ENCODE results near the gene ERC2. TPM values are rescaled to one million over a fixed set of nuclear protein-coding genes. Genes with fewer than 3 reads are reported as not detected.

The ERC2 gene
- total RNA-seq, 2 donors from 2014 or later = 16.1 to 22.8 TPM

DNA sequence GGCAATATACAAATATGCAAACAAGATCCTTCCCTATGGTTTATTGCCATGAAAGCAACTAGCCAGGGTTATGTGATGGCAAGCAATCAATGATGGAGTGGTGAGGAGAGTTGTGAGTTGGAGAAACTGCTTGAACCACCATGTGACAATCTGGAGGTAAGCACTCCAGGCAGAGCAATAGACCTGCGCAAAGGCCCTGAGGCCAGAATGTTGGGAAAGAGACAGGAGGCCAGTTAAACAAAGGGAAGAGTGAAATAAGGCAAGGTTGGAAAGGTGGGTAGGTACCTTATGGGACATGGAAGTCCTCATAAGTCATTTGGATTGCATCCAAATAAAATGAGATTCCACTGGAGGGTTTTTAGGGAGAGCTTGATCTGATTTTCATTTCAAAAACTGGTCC is 901.1 kb downstream of the ERC2 start:
- H3K4me1 Mint-ChIP-seq = peaks cover 30% of the 10 kb centered on the region
- Histone ChIP-seq H3K27me3 (ENCODE audit: control insufficient read depth, insufficient read depth, low read length, poor library complexity, severe bottlenecking) (no peaks in the 10 kb centered on the region), H3K9ac (ENCODE audit: extremely low read depth, low read length, poor library complexity, severe bottlenecking) (no peak overlapping the region), H3K9me3 (ENCODE audit: control insufficient read depth, low read length) (no peaks in the 10 kb centered on the region), H3K27ac (ENCODE audit: low read depth, low read length) (no peak overlapping the region), H3K4me3 (ENCODE audit: low read length) (no peak overlapping the region), H3K4me1 (ENCODE audit: control insufficient read depth, insufficient read depth, low read length) (peaks cover 3% of the 10 kb centered on the region), H3K36me3 (ENCODE audit: control insufficient read depth, insufficient read depth, low read length) (no peaks in the 10 kb centered on the region)
- TF ChIP-seq, protein P1, sequence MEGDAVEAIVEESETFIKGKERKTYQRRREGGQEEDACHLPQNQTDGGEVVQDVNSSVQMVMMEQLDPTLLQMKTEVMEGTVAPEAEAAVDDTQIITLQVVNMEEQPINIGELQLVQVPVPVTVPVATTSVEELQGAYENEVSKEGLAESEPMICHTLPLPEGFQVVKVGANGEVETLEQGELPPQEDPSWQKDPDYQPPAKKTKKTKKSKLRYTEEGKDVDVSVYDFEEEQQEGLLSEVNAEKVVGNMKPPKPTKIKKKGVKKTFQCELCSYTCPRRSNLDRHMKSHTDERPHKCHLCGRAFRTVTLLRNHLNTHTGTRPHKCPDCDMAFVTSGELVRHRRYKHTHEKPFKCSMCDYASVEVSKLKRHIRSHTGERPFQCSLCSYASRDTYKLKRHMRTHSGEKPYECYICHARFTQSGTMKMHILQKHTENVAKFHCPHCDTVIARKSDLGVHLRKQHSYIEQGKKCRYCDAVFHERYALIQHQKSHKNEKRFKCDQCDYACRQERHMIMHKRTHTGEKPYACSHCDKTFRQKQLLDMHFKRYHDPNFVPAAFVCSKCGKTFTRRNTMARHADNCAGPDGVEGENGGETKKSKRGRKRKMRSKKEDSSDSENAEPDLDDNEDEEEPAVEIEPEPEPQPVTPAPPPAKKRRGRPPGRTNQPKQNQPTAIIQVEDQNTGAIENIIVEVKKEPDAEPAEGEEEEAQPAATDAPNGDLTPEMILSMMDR (conservative IDR thresholded peaks at IDR 0.05) = no peak
- H3K36me3 Mint-ChIP-seq (ENCODE audit: low read depth) = no peaks in the 10 kb centered on the region
- no peak overlapping the region for H3K4me3 Mint-ChIP-seq
- no peak overlapping the region for H3K27ac Mint-ChIP-seq
- no peak for DNase-seq
- peaks cover 6% of the 10 kb centered on the region for H3K27me3 Mint-ChIP-seq (ENCODE audit: insufficient read depth)
- WGBS, 2 experiments (ENCODE audit: insufficient coverage in 1 of 2, insufficient read length in 1 of 2) = 86 to 100% methylated on average over 1 of the region's 1 CpG
- no peaks in the 10 kb centered on the region for H3K9me3 Mint-ChIP-seq

DNA sequence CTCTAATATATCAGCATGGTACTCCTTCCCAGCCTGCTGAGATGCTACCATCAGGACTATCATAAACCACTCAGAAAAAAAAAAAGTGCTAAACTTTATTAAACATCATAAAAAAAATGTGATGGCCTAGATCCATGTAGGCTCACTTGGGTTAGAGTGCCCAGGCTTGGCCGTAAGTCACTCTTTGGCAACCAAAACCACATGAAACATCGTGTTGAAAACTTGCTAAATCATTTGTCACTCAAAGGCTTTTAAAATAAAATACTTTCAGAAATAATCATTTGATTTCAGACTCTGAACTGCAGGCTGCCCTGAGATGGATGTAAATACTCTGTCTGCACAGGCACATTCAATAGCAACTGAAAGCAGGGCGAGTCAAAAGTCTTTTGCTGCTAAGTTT is 902.7 kb downstream of the ERC2 start:
- no peak overlapping the region for H3K27ac Mint-ChIP-seq
- peaks cover 17% of the 10 kb centered on the region for H3K4me1 Mint-ChIP-seq

DNA sequence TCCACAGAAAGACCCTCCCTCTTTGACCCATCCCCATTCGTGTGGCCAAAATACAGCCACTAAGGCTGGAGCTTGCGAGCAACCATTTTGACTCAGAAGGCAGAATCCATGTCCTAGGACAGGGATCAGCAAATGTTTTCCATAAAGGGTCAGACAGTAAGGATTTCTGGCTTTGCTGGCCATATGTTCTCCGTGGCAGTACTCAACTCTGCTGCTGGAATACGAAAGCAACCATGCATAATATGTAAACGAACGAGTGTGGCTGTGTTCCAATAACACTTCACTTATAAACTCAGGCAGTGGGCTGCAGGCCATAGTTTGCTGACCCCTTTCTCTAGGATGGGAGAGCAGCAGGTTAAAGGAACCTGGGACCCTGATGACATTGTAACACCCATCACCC is 903.5 kb downstream of the ERC2 start:
- no peaks in the 10 kb centered on the region for H3K4me1 ChIP-seq (ENCODE audit: control insufficient read depth, insufficient read depth, low read length)
- no peak overlapping the region for H3K4me3 ChIP-seq (ENCODE audit: low read length)
- DNase-seq = no peak
- no peak overlapping the region for H3K27ac ChIP-seq (ENCODE audit: low read depth, low read length)
- no peaks in the 10 kb centered on the region for H3K36me3 Mint-ChIP-seq (ENCODE audit: low read depth)
- no peaks in the 10 kb centered on the region for H3K9me3 Mint-ChIP-seq
- no peak overlapping the region for H3K9ac ChIP-seq (ENCODE audit: extremely low read depth, low read length, poor library complexity, severe bottlenecking)
- H3K27me3 Mint-ChIP-seq (ENCODE audit: insufficient read depth) = peaks cover 6% of the 10 kb centered on the region
- H3K4me1 Mint-ChIP-seq = peaks cover 11% of the 10 kb centered on the region
- H3K4me3 Mint-ChIP-seq = no peak overlapping the region
- no peaks in the 10 kb centered on the region for H3K36me3 ChIP-seq (ENCODE audit: control insufficient read depth, insufficient read depth, low read length)
- 84 to 94% methylated on average over 4 to 6 of the region's 6 CpGs for WGBS, 2 experiments (ENCODE audit: insufficient coverage in 1 of 2, insufficient read length in 1 of 2)
- H3K9me3 ChIP-seq (ENCODE audit: control insufficient read depth, low read length) = no peaks in the 10 kb centered on the region
- no peaks in the 10 kb centered on the region for H3K27me3 ChIP-seq (ENCODE audit: control insufficient read depth, insufficient read depth, low read length, poor library complexity, severe bottlenecking)
- no peak overlapping the region for H3K27ac Mint-ChIP-seq
- TF ChIP-seq, protein P1 (conservative IDR thresholded peaks at IDR 0.05) = no peak

More for the DNA sequence above, 902.7 kb downstream of the ERC2 start:
- peaks cover 6% of the 10 kb centered on the region for H3K27me3 Mint-ChIP-seq (ENCODE audit: insufficient read depth)
- no peak for DNase-seq
- no peak overlapping the region for H3K27ac ChIP-seq (ENCODE audit: low read depth, low read length)
- no peaks in the 10 kb centered on the region for H3K9me3 Mint-ChIP-seq
- 94 to 100% methylated on average over 3 of the region's 3 CpGs for WGBS, 2 experiments (ENCODE audit: insufficient coverage in 1 of 2, insufficient read length in 1 of 2)
- TF ChIP-seq, protein P1 (conservative IDR thresholded peaks at IDR 0.05) = no peak
- H3K9ac ChIP-seq (ENCODE audit: extremely low read depth, low read length, poor library complexity, severe bottlenecking) = no peak overlapping the region
- no peaks in the 10 kb centered on the region for H3K27me3 ChIP-seq (ENCODE audit: control insufficient read depth, insufficient read depth, low read length, poor library complexity, severe bottlenecking)
- no peaks in the 10 kb centered on the region for H3K4me1 ChIP-seq (ENCODE audit: control insufficient read depth, insufficient read depth, low read length)
- no peaks in the 10 kb centered on the region for H3K9me3 ChIP-seq (ENCODE audit: control insufficient read depth, low read length)
- H3K4me3 Mint-ChIP-seq = no peak overlapping the region
- no peaks in the 10 kb centered on the region for H3K36me3 ChIP-seq (ENCODE audit: control insufficient read depth, insufficient read depth, low read length)
- H3K4me3 ChIP-seq (ENCODE audit: low read length) = no peak overlapping the region
- no peaks in the 10 kb centered on the region for H3K36me3 Mint-ChIP-seq (ENCODE audit: low read depth)
